ENCODE data around the gene FBXL7.

Gene FBXL7

GRCh38 chr5:15727375-15727774 lies 227.4 kb downstream of the FBXL7 start:
- no peak for DNase-seq

- no peak for DNase-seq
Observed at GRCh38 chr5:15728811-15729210, 228.8 kb downstream of the FBXL7 start.

GRCh38 chr5:15731699-15732098 lies 231.7 kb downstream of the FBXL7 start:
- no peak for DNase-seq

- DNase-seq, result no peak
Observed at GRCh38 chr5:15734058-15734457, 234.1 kb downstream of the FBXL7 start.

- no peak for DNase-seq
Observed at GRCh38 chr5:15737036-15737821, 237.2 kb downstream of the FBXL7 start.

- no peak for DNase-seq
Observed at GRCh38 chr5:15737871-15738664, 238.1 kb downstream of the FBXL7 start.

- no peak for DNase-seq
Observed at GRCh38 chr5:15740383-15740782, 240.4 kb downstream of the FBXL7 start.

- DNase-seq, result no peak
Observed at GRCh38 chr5:15741591-15741990, 241.6 kb downstream of the FBXL7 start.

GRCh38 chr5:15746833-15747232 lies 246.9 kb downstream of the FBXL7 start:
- DNase-seq, result no peak

GRCh38 chr5:15748266-15748665 lies 248.3 kb downstream of the FBXL7 start:
- no peak for DNase-seq

GRCh38 chr5:15752663-15753285 lies 252.8 kb downstream of the FBXL7 start:
- DNase-seq, result no peak

GRCh38 chr5:15753752-15754151 lies 253.8 kb downstream of the FBXL7 start:
- no peak for DNase-seq

GRCh38 chr5:15757103-15757502 lies 257.1 kb downstream of the FBXL7 start:
- no peak for DNase-seq

- no peak for DNase-seq
Observed at GRCh38 chr5:15757619-15758018, 257.6 kb downstream of the FBXL7 start.

- no peak for DNase-seq
Observed at GRCh38 chr5:15762668-15763067, 262.7 kb downstream of the FBXL7 start.

- DNase-seq, result no peak
Observed at GRCh38 chr5:15763754-15764153, 263.8 kb downstream of the FBXL7 start.

- no peak for DNase-seq
Observed at GRCh38 chr5:15768936-15769335, 269.0 kb downstream of the FBXL7 start.

- DNase-seq, result no peak
Observed at GRCh38 chr5:15772131-15772530, 272.2 kb downstream of the FBXL7 start.

- DNase-seq, result no peak
Observed at GRCh38 chr5:15774632-15775031, 274.7 kb downstream of the FBXL7 start.

- no peak for DNase-seq
Observed at GRCh38 chr5:15776346-15776745, 276.4 kb downstream of the FBXL7 start.

GRCh38 chr5:15783734-15784133 lies 283.8 kb downstream of the FBXL7 start:
- DNase-seq, result no peak

GRCh38 chr5:15785531-15785981 lies 285.6 kb downstream of the FBXL7 start:
- DNase-seq, result peak; percentile 31

GRCh38 chr5:15786326-15786725 lies 286.3 kb downstream of the FBXL7 start:
- no peak for DNase-seq

GRCh38 chr5:15786884-15787283 lies 286.9 kb downstream of the FBXL7 start:
- DNase-seq, result no peak
